ENCODE measurements around the gene KCTD10.

DNA sequence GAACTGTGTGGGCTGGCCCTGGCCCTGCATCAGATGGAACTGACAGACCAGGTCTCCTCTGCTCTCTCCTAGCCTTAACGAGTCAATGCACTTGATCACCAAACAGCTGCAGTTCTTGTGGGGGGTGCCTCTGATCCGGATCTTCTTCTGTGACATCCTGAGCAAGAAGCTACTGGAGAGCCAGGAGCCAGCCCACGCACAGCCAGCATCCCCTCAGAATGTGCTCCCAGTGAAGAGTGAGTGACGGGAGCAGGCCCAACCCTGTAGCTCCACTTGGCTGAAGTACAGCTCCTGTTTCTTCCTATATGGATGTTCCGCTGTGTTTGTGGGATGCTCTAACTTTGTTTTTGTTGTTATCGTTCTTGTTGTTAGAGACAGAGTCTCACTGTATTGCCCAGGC is 24.2 kb upstream of the KCTD10 start:
- no peak for TF ChIP-seq NFE2 (IDR thresholded peaks at IDR 0.05; ENCODE audit: low read depth)
- TF ChIP-seq EGR1 (conservative IDR thresholded peaks at IDR 0.05): no peak
- no peak for TF ChIP-seq SMC3 (conservative IDR thresholded peaks at IDR 0.05; ENCODE audit: insufficient read depth, low read depth, low read length)
- TF ChIP-seq NFATC3 (IDR thresholded peaks at IDR 0.05): no peak
- no peak for TF ChIP-seq ASH1L (IDR thresholded peaks at IDR 0.05; ENCODE audit: borderline replicate concordance, low read depth, partially characterized antibody)
- TF ChIP-seq, protein P1, sequence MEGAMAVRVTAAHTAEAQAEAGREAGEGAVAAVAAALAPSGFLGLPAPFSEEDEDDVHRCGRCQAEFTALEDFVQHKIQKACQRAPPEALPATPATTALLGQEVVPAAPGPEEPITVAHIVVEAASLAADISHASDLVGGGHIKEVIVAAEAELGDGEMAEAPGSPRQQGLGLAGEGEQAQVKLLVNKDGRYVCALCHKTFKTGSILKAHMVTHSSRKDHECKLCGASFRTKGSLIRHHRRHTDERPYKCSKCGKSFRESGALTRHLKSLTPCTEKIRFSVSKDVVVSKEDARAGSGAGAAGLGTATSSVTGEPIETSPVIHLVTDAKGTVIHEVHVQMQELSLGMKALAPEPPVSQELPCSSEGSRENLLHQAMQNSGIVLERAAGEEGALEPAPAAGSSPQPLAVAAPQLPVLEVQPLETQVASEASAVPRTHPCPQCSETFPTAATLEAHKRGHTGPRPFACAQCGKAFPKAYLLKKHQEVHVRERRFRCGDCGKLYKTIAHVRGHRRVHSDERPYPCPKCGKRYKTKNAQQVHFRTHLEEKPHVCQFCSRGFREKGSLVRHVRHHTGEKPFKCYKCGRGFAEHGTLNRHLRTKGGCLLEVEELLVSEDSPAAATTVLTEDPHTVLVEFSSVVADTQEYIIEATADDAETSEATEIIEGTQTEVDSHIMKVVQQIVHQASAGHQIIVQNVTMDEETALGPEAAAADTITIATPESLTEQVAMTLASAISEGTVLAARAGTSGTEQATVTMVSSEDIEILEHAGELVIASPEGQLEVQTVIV (CRISPR knock-in tag; IDR thresholded peaks at IDR 0.05; ENCODE audit: borderline replicate concordance): no peak
- TF ChIP-seq SREBF2 (CRISPR knock-in tag; IDR thresholded peaks at IDR 0.05): no peak
- TF ChIP-seq, protein P2, sequence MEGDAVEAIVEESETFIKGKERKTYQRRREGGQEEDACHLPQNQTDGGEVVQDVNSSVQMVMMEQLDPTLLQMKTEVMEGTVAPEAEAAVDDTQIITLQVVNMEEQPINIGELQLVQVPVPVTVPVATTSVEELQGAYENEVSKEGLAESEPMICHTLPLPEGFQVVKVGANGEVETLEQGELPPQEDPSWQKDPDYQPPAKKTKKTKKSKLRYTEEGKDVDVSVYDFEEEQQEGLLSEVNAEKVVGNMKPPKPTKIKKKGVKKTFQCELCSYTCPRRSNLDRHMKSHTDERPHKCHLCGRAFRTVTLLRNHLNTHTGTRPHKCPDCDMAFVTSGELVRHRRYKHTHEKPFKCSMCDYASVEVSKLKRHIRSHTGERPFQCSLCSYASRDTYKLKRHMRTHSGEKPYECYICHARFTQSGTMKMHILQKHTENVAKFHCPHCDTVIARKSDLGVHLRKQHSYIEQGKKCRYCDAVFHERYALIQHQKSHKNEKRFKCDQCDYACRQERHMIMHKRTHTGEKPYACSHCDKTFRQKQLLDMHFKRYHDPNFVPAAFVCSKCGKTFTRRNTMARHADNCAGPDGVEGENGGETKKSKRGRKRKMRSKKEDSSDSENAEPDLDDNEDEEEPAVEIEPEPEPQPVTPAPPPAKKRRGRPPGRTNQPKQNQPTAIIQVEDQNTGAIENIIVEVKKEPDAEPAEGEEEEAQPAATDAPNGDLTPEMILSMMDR (IDR thresholded peaks at IDR 0.05 in 2 of 3, conservative IDR thresholded peaks at IDR 0.05 in 1 of 3; ENCODE audit: insufficient read depth in 2 of 3, low read depth in 1 of 3, low read length in 3 of 3): no peak
- no peak for TF ChIP-seq ARID1B (IDR thresholded peaks at IDR 0.05)
- TF ChIP-seq, protein P3, sequence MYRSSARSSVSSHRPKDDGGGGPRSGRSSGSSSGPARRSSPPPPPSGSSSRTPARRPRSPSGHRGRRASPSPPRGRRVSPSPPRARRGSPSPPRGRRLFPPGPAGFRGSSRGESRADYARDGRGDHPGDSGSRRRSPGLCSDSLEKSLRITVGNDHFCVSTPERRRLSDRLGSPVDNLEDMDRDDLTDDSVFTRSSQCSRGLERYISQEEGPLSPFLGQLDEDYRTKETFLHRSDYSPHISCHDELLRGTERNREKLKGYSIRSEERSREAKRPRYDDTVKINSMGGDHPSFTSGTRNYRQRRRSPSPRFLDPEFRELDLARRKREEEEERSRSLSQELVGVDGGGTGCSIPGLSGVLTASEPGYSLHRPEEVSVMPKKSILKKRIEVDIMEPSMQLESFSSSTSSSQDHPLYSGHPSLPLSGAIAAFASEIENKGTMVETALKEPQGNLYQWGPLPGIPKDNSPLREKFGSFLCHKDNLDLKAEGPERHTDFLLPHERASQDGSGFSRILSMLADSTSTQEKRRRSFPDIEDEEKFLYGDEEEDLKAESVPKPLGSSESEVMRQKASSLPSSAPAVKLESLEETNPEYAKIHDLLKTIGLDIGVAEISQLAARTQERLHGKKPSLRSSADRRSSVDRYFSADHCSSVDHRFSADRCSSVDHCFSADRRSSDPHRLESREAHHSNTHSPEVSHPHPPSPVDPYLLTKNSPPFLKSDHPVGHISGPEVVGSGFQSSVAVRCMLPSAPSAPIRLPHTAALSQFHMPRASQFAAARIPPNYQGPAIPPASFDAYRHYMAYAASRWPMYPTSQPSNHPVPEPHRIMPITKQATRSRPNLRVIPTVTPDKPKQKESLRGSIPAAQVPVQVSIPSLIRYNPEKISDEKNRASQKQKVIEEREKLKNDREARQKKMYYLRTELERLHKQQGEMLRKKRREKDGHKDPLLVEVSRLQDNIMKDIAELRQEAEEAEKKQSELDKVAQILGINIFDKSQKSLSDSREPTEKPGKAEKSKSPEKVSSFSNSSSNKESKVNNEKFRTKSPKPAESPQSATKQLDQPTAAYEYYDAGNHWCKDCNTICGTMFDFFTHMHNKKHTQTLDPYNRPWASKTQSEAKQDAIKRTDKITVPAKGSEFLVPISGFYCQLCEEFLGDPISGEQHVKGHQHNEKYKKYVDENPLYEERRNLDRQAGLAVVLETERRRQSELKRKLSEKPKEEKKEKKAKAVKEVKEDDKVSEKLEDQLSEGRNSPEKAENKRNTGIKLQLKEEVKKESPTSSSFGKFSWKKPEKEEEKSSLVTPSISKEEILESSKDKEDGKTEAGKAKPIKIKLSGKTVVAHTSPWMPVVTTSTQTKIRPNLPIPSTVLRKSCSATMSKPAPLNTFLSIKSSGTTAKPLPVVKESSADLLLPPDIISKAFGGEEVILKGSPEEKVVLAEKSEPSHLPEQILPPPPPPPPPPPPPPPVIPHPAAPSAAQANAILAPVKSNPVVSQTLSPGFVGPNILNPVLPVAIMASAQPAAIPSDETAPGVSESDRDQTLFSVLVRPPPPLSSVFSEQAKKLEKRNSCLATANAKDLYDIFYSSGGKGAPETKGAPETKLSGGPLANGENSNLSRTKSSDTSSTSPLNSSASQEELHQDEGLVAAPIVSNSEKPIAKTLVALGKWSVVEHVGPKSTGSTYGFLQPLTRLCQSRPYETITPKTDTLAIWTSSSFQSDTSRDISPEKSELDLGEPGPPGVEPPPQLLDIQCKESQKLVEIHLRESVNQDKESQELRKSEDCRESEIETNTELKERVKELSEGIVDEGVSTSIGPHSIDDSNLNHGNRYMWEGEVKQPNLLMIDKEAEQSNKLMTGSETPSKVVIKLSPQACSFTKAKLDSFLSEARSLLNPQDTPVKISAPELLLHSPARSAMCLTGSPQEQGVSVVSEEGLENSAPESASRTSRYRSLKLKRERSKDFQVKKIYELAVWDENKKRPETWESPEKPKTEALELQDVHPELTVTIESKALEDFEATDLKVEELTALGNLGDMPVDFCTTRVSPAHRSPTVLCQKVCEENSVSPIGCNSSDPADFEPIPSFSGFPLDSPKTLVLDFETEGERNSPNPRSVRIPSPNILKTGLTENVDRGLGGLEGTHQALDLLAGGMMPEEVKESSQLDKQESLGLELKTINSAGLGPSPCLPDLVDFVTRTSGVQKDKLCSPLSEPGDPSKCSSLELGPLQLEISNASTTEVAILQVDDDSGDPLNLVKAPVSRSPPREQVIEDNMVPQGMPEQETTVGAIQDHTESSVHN (IDR thresholded peaks at IDR 0.05; ENCODE audit: borderline replicate concordance in 1 of 2, low read depth in 1 of 2): no peak
- no peak for TF ChIP-seq RCOR1 (IDR thresholded peaks at IDR 0.05; ENCODE audit: borderline replicate concordance in 1 of 2, low read depth in 2 of 2, low read length in 2 of 2)
